Breast epithelium (tissue), 3 donors: ENCODE results near the gene TOP3B.

Experiments used
- POLR2A ChIP-seq: fragments of 450-650 bp; IDR thresholded peaks from one replicate; pipeline ENCODE4 v1.6.1; 2016; ENCODE audit warnings: antibody characterized with exemption, mild to moderate bottlenecking, moderate library complexity
- POLR2AphosphoS5 ChIP-seq, 3 donors: sonication (generic); formaldehyde crosslinking; IDR thresholded peaks; one replicate each; pipeline ENCODE4 v1.6.1; 2017; ENCODE audit warnings: antibody characterized with exemption in 3 of 3
- TF ChIP-seq, protein P1 (sequence below), 3 donors: fragments of 450-650 bp; IDR thresholded peaks; one replicate each; pipeline ENCODE4 v1.5.1; 2016 to 2017; ENCODE audit warnings: antibody characterized with exemption in 3 of 3, mild to moderate bottlenecking in 3 of 3, moderate library complexity in 3 of 3

DNA sequence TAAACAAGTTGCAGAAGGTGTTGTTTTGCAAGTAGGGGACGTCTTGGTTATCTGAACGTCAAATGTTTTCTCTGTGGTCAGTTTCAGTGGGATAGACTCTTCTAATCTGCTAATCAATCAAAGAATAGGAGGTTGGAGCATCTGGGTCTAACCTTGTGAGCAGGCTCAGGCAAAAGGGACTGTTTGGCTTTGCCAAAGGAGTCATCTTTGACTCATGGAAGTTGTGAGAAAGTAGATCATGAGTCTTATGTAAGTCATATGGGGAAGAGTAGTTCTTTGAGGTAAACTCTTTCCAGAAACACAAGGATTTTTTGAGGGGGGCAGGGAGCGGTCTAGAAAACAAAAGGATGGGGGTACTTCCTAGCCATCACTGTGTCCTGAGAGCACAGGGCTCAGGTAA is 27.1 kb upstream of the TOP3B start:
- TF ChIP-seq POLR2A = no peak
- TF ChIP-seq, protein P1, sequence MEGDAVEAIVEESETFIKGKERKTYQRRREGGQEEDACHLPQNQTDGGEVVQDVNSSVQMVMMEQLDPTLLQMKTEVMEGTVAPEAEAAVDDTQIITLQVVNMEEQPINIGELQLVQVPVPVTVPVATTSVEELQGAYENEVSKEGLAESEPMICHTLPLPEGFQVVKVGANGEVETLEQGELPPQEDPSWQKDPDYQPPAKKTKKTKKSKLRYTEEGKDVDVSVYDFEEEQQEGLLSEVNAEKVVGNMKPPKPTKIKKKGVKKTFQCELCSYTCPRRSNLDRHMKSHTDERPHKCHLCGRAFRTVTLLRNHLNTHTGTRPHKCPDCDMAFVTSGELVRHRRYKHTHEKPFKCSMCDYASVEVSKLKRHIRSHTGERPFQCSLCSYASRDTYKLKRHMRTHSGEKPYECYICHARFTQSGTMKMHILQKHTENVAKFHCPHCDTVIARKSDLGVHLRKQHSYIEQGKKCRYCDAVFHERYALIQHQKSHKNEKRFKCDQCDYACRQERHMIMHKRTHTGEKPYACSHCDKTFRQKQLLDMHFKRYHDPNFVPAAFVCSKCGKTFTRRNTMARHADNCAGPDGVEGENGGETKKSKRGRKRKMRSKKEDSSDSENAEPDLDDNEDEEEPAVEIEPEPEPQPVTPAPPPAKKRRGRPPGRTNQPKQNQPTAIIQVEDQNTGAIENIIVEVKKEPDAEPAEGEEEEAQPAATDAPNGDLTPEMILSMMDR (IDR thresholded peaks at IDR 0.05) = no peak
- no peak for TF ChIP-seq POLR2AphosphoS5 (IDR thresholded peaks at IDR 0.05)
